ENCODE measurements around the gene ADAMTS1. TPM values are rescaled to one million over a fixed set of nuclear protein-coding genes. Genes with fewer than 3 reads are reported as not detected.

The ADAMTS1 gene
- total and polyA plus RNA-seq, 2 donors (not counting 1 experiment from before 2014, with no cell fraction given), result 186 to 200 TPM

GRCh38 chr21:26883768-26884167, 38.6 kb upstream of the ADAMTS1 start:
- no peak overlapping the region for H2AFZ ChIP-seq (ENCODE audit: low read length)
- no peaks in the 10 kb centered on the region for H3K79me2 ChIP-seq (ENCODE audit: control insufficient read depth, insufficient read depth, low read length)
- H3K27me3 ChIP-seq (ENCODE audit: control insufficient read depth, insufficient read depth, low read length), result no peaks in the 10 kb centered on the region
- no peaks in the 10 kb centered on the region for H3K4me1 ChIP-seq (ENCODE audit: control insufficient read depth, extremely low read depth, insufficient read depth, low read length)
- no peak overlapping the region for H3K27ac ChIP-seq (ENCODE audit: insufficient read depth, low read length)
- no peak overlapping the region for H3K9ac ChIP-seq (ENCODE audit: insufficient read depth, low read length)
- TF ChIP-seq EZH2 (IDR thresholded peaks at IDR 0.05; ENCODE audit: low read length, missing control alignments), result no peak
- TF ChIP-seq CTCF (conservative IDR thresholded peaks at IDR 0.05 in 1 of 2, IDR thresholded peaks at IDR 0.05 in 1 of 2; ENCODE audit: low read depth in 1 of 2, low read length in 2 of 2), result no peak
- no peaks in the 10 kb centered on the region for H3K9me3 ChIP-seq (ENCODE audit: control insufficient read depth, insufficient read depth, low read depth, low read length)
- no peak overlapping the region for H3K4me2 ChIP-seq (ENCODE audit: extremely low read depth, insufficient read depth, low read length)
- DNase-seq (ENCODE audit: low read depth in 2 of 2), result peak in 1 of 2 donors; percentile 8
- H3K36me3 ChIP-seq (ENCODE audit: control insufficient read depth, insufficient read depth, low read length), result no peaks in the 10 kb centered on the region
- no peaks in the 10 kb centered on the region for H4K20me1 ChIP-seq (ENCODE audit: control insufficient read depth, extremely low read depth, insufficient read depth, low read length)
- no peak overlapping the region for H3K4me3 ChIP-seq (replicated peaks in 1 of 4; ENCODE audit: control extremely low read depth in 1 of 4, insufficient read depth in 1 of 4, low read depth in 3 of 4, low read length in 4 of 4)

- no peaks in the 10 kb centered on the region for H3K36me3 ChIP-seq (ENCODE audit: control insufficient read depth, insufficient read depth, low read length)
- H4K20me1 ChIP-seq (ENCODE audit: control insufficient read depth, extremely low read depth, insufficient read depth, low read length), result no peaks in the 10 kb centered on the region
- H3K9me3 ChIP-seq (ENCODE audit: control insufficient read depth, insufficient read depth, low read depth, low read length), result no peaks in the 10 kb centered on the region
- H3K27me3 ChIP-seq (ENCODE audit: control insufficient read depth, insufficient read depth, low read length), result no peaks in the 10 kb centered on the region
- H3K4me2 ChIP-seq (ENCODE audit: extremely low read depth, insufficient read depth, low read length), result no peak overlapping the region
- H3K4me1 ChIP-seq (ENCODE audit: control insufficient read depth, extremely low read depth, insufficient read depth, low read length), result no peaks in the 10 kb centered on the region
- DNase-seq (ENCODE audit: low read depth in 2 of 2), result peak; percentile 13 to 65
- peak; percentile 5 to 38 for TF ChIP-seq CTCF (conservative IDR thresholded peaks at IDR 0.05 in 1 of 2, IDR thresholded peaks at IDR 0.05 in 1 of 2; ENCODE audit: low read depth in 1 of 2, low read length in 2 of 2)
- no peak for TF ChIP-seq EZH2 (IDR thresholded peaks at IDR 0.05; ENCODE audit: low read length, missing control alignments)
- no peaks in the 10 kb centered on the region for H3K79me2 ChIP-seq (ENCODE audit: control insufficient read depth, insufficient read depth, low read length)
- no peak overlapping the region for H3K27ac ChIP-seq (ENCODE audit: insufficient read depth, low read length)
- no peak overlapping the region for H3K4me3 ChIP-seq (replicated peaks in 1 of 4; ENCODE audit: control extremely low read depth in 1 of 4, insufficient read depth in 1 of 4, low read depth in 3 of 4, low read length in 4 of 4)
- H2AFZ ChIP-seq (ENCODE audit: low read length), result no peak overlapping the region
- no peak overlapping the region for H3K9ac ChIP-seq (ENCODE audit: insufficient read depth, low read length)
These were observed 36.5 kb upstream of the ADAMTS1 start for GRCh38 chr21:26881504-26882228.

GRCh38 chr21:26877018-26877417, 31.8 kb upstream of the ADAMTS1 start:
- Histone ChIP-seq H3K4me1 (ENCODE audit: control insufficient read depth, extremely low read depth, insufficient read depth, low read length) (no peaks in the 10 kb centered on the region), H2AFZ (ENCODE audit: low read length) (peak overlapping the region; percentile 57)

More at GRCh38 chr21:26877018-26877417, 31.8 kb upstream of the ADAMTS1 start:
- Histone ChIP-seq H3K4me3 (replicated peaks in 1 of 4; ENCODE audit: control extremely low read depth in 1 of 4, insufficient read depth in 1 of 4, low read depth in 3 of 4, low read length in 4 of 4) (no peak overlapping the region), H4K20me1 (ENCODE audit: control insufficient read depth, extremely low read depth, insufficient read depth, low read length) (no peaks in the 10 kb centered on the region), H3K27ac (ENCODE audit: insufficient read depth, low read length) (no peak overlapping the region), H3K27me3 (ENCODE audit: control insufficient read depth, insufficient read depth, low read length) (no peaks in the 10 kb centered on the region), H3K36me3 (ENCODE audit: control insufficient read depth, insufficient read depth, low read length) (no peaks in the 10 kb centered on the region), H3K79me2 (ENCODE audit: control insufficient read depth, insufficient read depth, low read length) (no peaks in the 10 kb centered on the region), H3K9ac (ENCODE audit: insufficient read depth, low read length) (no peak overlapping the region), H3K9me3 (ENCODE audit: control insufficient read depth, insufficient read depth, low read depth, low read length) (no peaks in the 10 kb centered on the region), H3K4me2 (ENCODE audit: extremely low read depth, insufficient read depth, low read length) (no peak overlapping the region)
- no peak for DNase-seq (ENCODE audit: low read depth in 2 of 2)
- no peak for TF ChIP-seq CTCF (conservative IDR thresholded peaks at IDR 0.05 in 1 of 2, IDR thresholded peaks at IDR 0.05 in 1 of 2; ENCODE audit: low read depth in 1 of 2, low read length in 2 of 2)
- no peak for TF ChIP-seq EZH2 (IDR thresholded peaks at IDR 0.05; ENCODE audit: low read length, missing control alignments)

Data from fibroblast of lung (primary cell).